H9 (cell line): Measurements from ENCODE around the gene ASCL3. TPM values are rescaled to one million over a fixed set of nuclear protein-coding genes. Genes with fewer than 3 reads are reported as not detected.

Experiments used
- DNase-seq: peaks from one replicate; pipeline ENCODE4 v3.0.0-alpha.2; 2017
- H2AFZ ChIP-seq: one replicate; pipeline ENCODE4 v1.6.1; 2013; ENCODE audit warnings: mild to moderate bottlenecking, low read length, control low read depth, moderate library complexity
- H2AK5ac ChIP-seq: 2 replicates; pipeline ENCODE4 v1.6.1; 2013; ENCODE audit warnings: low read length, control low read depth, mixed read lengths; ENCODE audit not compliant: insufficient read length
- H2BK120ac ChIP-seq: one replicate; pipeline ENCODE4 v1.6.1; 2013; ENCODE audit warnings: low read depth, mild to moderate bottlenecking, low read length, control low read depth, inconsistent platforms; ENCODE audit not compliant: poor library complexity, severe bottlenecking
- H2BK12ac ChIP-seq: 2 replicates; pipeline ENCODE4 v1.6.1; 2013; ENCODE audit warnings: low read length, control low read depth, mixed read lengths, low read depth; ENCODE audit not compliant: insufficient read length
- H2BK15ac ChIP-seq: 2 replicates; pipeline ENCODE4 v1.6.1; 2013; ENCODE audit warnings: low read depth, low read length, control low read depth
- H2BK20ac ChIP-seq: one replicate; pipeline ENCODE4 v1.6.1; 2013; ENCODE audit warnings: low read depth, mild to moderate bottlenecking, low read length, control low read depth, inconsistent platforms; ENCODE audit not compliant: poor library complexity, severe bottlenecking
- H2BK5ac ChIP-seq: 2 replicates; pipeline ENCODE4 v1.6.1; 2013; ENCODE audit warnings: low read length, control low read depth, mixed read lengths; ENCODE audit not compliant: insufficient read length
- H3K14ac ChIP-seq: 2 replicates; pipeline ENCODE4 v1.6.1; 2013; ENCODE audit warnings: low read length, control low read depth; ENCODE audit not compliant: insufficient read depth
- H3K18ac ChIP-seq: 2 replicates; pipeline ENCODE4 v1.6.1; 2013; ENCODE audit warnings: low read depth, mild to moderate bottlenecking, mixed read lengths, low read length, control low read depth; ENCODE audit not compliant: insufficient read length
- H3K23ac ChIP-seq: 2 replicates; pipeline ENCODE4 v1.6.1; 2013; ENCODE audit warnings: low read length, control low read depth, mixed read lengths, low read depth; ENCODE audit not compliant: insufficient read length
- H3K23me2 ChIP-seq: 2 replicates; pipeline ENCODE4 v1.6.1; 2013; ENCODE audit warnings: low read depth, mild to moderate bottlenecking, mixed read lengths, low read length, control low read depth; ENCODE audit not compliant: insufficient read length, poor library complexity, severe bottlenecking
- H3K27ac ChIP-seq: 2 replicates; pipeline ENCODE4 v1.5.1; 2013; ENCODE audit warnings: low read length, control low read depth, mixed read lengths, low read depth; ENCODE audit not compliant: insufficient read length
- H3K27me3 ChIP-seq: 2 replicates; pipeline ENCODE4 v1.6.1; 2013; ENCODE audit warnings: low read length, control low read depth, inconsistent platforms; ENCODE audit not compliant: insufficient read depth
- H3K4ac ChIP-seq: 2 replicates; pipeline ENCODE4 v1.6.1; 2013; ENCODE audit warnings: low read depth, mild to moderate bottlenecking, control low read depth, inconsistent platforms, low read length, moderate library complexity
- H3K4me1 ChIP-seq: 2 replicates; pipeline ENCODE4 v1.6.1; 2013; ENCODE audit warnings: low read length, control low read depth, inconsistent platforms; ENCODE audit not compliant: insufficient read depth
- H3K4me2 ChIP-seq: 2 replicates; pipeline ENCODE4 v1.6.1; 2013; ENCODE audit warnings: low read length, control low read depth, mixed read lengths; ENCODE audit not compliant: insufficient read length, insufficient read depth
- H3K56ac ChIP-seq: 2 replicates; pipeline ENCODE4 v1.6.1; 2013; ENCODE audit warnings: low read depth, mild to moderate bottlenecking, mixed read lengths, low read length, control low read depth; ENCODE audit not compliant: insufficient read length
- H3K79me1 ChIP-seq: 2 replicates; pipeline ENCODE4 v1.6.1; 2013; ENCODE audit warnings: low read depth, mild to moderate bottlenecking, moderate library complexity, low read length, control low read depth, inconsistent platforms; ENCODE audit not compliant: insufficient read depth, poor library complexity, severe bottlenecking
- H3K79me2 ChIP-seq: 2 replicates; pipeline ENCODE4 v1.6.1; 2013; ENCODE audit warnings: low read length, control low read depth, inconsistent platforms; ENCODE audit not compliant: insufficient read depth
- H3K9ac ChIP-seq: 2 replicates; pipeline ENCODE4 v1.6.1; 2013; ENCODE audit warnings: low read length, control low read depth, mixed read lengths; ENCODE audit not compliant: insufficient read length; ENCODE audit errors: extremely low read depth
- H3K9me3 ChIP-seq: one replicate; pipeline ENCODE4 v1.6.1; 2013; ENCODE audit warnings: low read depth, low read length, inconsistent platforms; ENCODE audit not compliant: control insufficient read depth
- H3T11ph ChIP-seq: one replicate; pipeline ENCODE4 v1.6.1; 2013; ENCODE audit warnings: mild to moderate bottlenecking, low read length, control low read depth, inconsistent platforms
- H4K20me1 ChIP-seq: one replicate; pipeline ENCODE4 v1.6.1; 2013; ENCODE audit not compliant: control insufficient read depth, insufficient read length, insufficient read depth
- H4K5ac ChIP-seq: 2 replicates; pipeline ENCODE4 v1.6.1; 2013; ENCODE audit warnings: low read depth, mild to moderate bottlenecking, mixed read lengths, low read length, control low read depth; ENCODE audit not compliant: insufficient read length
- H4K8ac ChIP-seq: replicated peaks from 2 replicates; pipeline ENCODE4 v1.6.1; 2013; ENCODE audit warnings: low read length, control low read depth, mixed read lengths, low read depth; ENCODE audit not compliant: insufficient read length
- H4K91ac ChIP-seq: 2 replicates; pipeline ENCODE4 v1.6.1; 2013; ENCODE audit warnings: low read depth, mild to moderate bottlenecking, moderate library complexity, mixed read lengths, low read length, control low read depth; ENCODE audit not compliant: insufficient read length
- H3K27ac Mint-ChIP-seq, 3 experiments: 2 replicates in 2 of 3; 3 replicates in 1 of 3; pipeline ENCODE4 v1.8.0; 2020 to 2021; ENCODE audit warnings: mixed read lengths in 3 of 3, mild to moderate bottlenecking in 1 of 3, moderate library complexity in 1 of 3
- H3K27me3 Mint-ChIP-seq: 2 replicates; pipeline ENCODE4 v1.8.0; 2021; ENCODE audit warnings: low read depth, mild to moderate bottlenecking, moderate library complexity, mixed read lengths
- H3K36me3 Mint-ChIP-seq, 3 experiments: 2 replicates in 2 of 3; 3 replicates in 1 of 3; pipeline ENCODE4 v1.8.0; 2020 to 2021; ENCODE audit warnings: low read depth in 3 of 3, mixed read lengths in 3 of 3; ENCODE audit not compliant: insufficient read depth in 1 of 3
- H3K4me1 Mint-ChIP-seq, 2 experiments: 2 replicates each; pipeline ENCODE4 v1.8.0; 2020; ENCODE audit warnings: mixed read lengths in 2 of 2
- H3K4me3 Mint-ChIP-seq, 2 experiments: 2 replicates in 1 of 2; 3 replicates in 1 of 2; pipeline ENCODE4 v1.8.0; 2020 to 2021; ENCODE audit warnings: mild to moderate bottlenecking in 2 of 2, mixed read lengths in 2 of 2, moderate library complexity in 1 of 2
- H3K9me3 Mint-ChIP-seq, 2 experiments: 2 replicates in 1 of 2; 3 replicates in 1 of 2; pipeline ENCODE4 v1.8.0; 2020; ENCODE audit warnings: mild to moderate bottlenecking in 2 of 2, mixed read lengths in 2 of 2, moderate library complexity in 1 of 2
- WGBS: extraction: QIAGEN DNeasy Blood & Tissue Kit; methylation state at CpG from one replicate; pipeline ENCODE4 v1.1.7; 2013; ENCODE audit warnings: missing lambda C conversion rate, low lambda C conversion rate, mixed read lengths; ENCODE audit not compliant: insufficient read length; ENCODE audit errors: extremely low coverage; 5-methylcytosine and 5-hydroxymethylcytosine counted together
- total RNA-seq: library from RNA; stranded (reverse); gene quantifications from 2 replicates; pipeline ENCODE4 v1.2.1, GENCODE V29; 2021
- TF ChIP-seq, protein P1 (sequence below): fragments of 200-600 bp; sonication (generic); conservative IDR thresholded peaks from 3 replicates; pipeline ENCODE4 v1.8.0; 2021; ENCODE audit warnings: antibody characterized with exemption, mild to moderate bottlenecking

Gene ASCL3
- total RNA-seq, 1 experiment from 2014 or later, result not detected

- Histone ChIP-seq H3T11ph (no peak within 1 kb of the TSS), H3K9me3 (no peaks in the 10 kb centered on the region), H4K20me1 (no peaks in the 10 kb centered on the region), H3K4me1 (no peaks in the 10 kb centered on the region), H3K4me2 (peak within 1 kb of the TSS; percentile 70), H2AFZ (no peak within 1 kb of the TSS), H3K23me2 (peaks cover 7% of the 10 kb centered on the region), H3K27me3 (no peaks in the 10 kb centered on the region), H4K8ac (no peak within 1 kb of the TSS), H2BK5ac (no peak within 1 kb of the TSS), H3K23ac (no peak within 1 kb of the TSS), H3K79me1 (no peaks in the 10 kb centered on the region), H2BK12ac (no peak within 1 kb of the TSS), H4K91ac (no peak within 1 kb of the TSS), H3K14ac (peak within 1 kb of the TSS; percentile 18; the same call in 1 of the 2 replicates), H2BK20ac (no peak within 1 kb of the TSS), H3K18ac (peak within 1 kb of the TSS; percentile 3), H4K5ac (no peak within 1 kb of the TSS), H3K9ac (peak within 1 kb of the TSS; percentile 44), H3K56ac (no peak within 1 kb of the TSS), H2BK120ac (no peak within 1 kb of the TSS), H3K27ac (no peak within 1 kb of the TSS), H2BK15ac (no peak within 1 kb of the TSS), H3K4ac (no peak within 1 kb of the TSS), H3K79me2 (0 out of 2 replicates have a peak, but pooled peaks cover 1% of the 10 kb centered on the region), H2AK5ac (no peak within 1 kb of the TSS)
- Mint-ChIP-seq H3K36me3 (no peaks in the 10 kb centered on the region), H3K9me3 (peaks cover 0 to 2% of the 10 kb centered on the region in 2 experiments; a peak in 1 of 5 replicates), H3K4me3 (peak within 1 kb of the TSS; percentile 92 to 96), H3K27ac (peak within 1 kb of the TSS; percentile 77 to 92 (median 79); a peak in 4 of 7 replicates), H3K27me3 (no peaks in the 10 kb centered on the region), H3K4me1 (peaks cover 10 to 16% of the 10 kb centered on the region in 2 experiments)
- peak; percentile 91 for DNase-seq
- no CpG with 5 or more reads among the region's 67 CpGs for WGBS
- TF ChIP-seq, protein P1, sequence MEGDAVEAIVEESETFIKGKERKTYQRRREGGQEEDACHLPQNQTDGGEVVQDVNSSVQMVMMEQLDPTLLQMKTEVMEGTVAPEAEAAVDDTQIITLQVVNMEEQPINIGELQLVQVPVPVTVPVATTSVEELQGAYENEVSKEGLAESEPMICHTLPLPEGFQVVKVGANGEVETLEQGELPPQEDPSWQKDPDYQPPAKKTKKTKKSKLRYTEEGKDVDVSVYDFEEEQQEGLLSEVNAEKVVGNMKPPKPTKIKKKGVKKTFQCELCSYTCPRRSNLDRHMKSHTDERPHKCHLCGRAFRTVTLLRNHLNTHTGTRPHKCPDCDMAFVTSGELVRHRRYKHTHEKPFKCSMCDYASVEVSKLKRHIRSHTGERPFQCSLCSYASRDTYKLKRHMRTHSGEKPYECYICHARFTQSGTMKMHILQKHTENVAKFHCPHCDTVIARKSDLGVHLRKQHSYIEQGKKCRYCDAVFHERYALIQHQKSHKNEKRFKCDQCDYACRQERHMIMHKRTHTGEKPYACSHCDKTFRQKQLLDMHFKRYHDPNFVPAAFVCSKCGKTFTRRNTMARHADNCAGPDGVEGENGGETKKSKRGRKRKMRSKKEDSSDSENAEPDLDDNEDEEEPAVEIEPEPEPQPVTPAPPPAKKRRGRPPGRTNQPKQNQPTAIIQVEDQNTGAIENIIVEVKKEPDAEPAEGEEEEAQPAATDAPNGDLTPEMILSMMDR, result no peak
Measured at GRCh38 chr11:8964324-8965320, 21.8 kb upstream of the ASCL3 start, which contains the start of gene TMEM9B. TSS of gene TMEM9B (minus strand) at chr11:8964442. CDS start at chr11:8964313, 129 bp downstream.
